Neural progenitor cell (in vitro differentiated cells): ENCODE results near the gene GGT5. TPM values are rescaled to one million over a fixed set of nuclear protein-coding genes. Genes with fewer than 3 reads are reported as not detected.
A peak's percentile ranks its signal among the peaks of the same experiment; 100 is the strongest.
"Not testable (repeated sequence)": the region's sequence is repeated elsewhere in the genome, so short reads cannot be mapped to it uniquely, and the experiment has no call there.

Source experiments
- DNase-seq: peaks from one replicate; pipeline ENCODE4 v3.0.0-alpha.2; 2016; ENCODE audit warnings: low spot score
- H2AFZ ChIP-seq: fragments of 200-600 bp; sonication (generic); replicated peaks from 2 replicates; pipeline ENCODE4 v1.6.1; 2016; ENCODE audit warnings: antibody characterized with exemption
- H3F3A ChIP-seq: fragments of 200-600 bp; sonication (generic); 2 replicates; pipeline ENCODE4 v1.6.1; 2016; ENCODE audit warnings: antibody characterized with exemption, low read depth
- H3K27ac ChIP-seq: fragments of 200-600 bp; sonication (generic); 2 replicates; pipeline ENCODE4 v1.5.1; 2016; ENCODE audit warnings: mild to moderate bottlenecking
- H3K27me3 ChIP-seq: fragments of 200-600 bp; sonication (generic); 2 replicates; pipeline ENCODE4 v1.6.1; 2016; ENCODE audit warnings: mild to moderate bottlenecking, moderate library complexity
- H3K36me3 ChIP-seq: fragments of 200-600 bp; sonication (generic); 2 replicates; pipeline ENCODE4 v1.5.1; 2016
- H3K4me1 ChIP-seq: fragments of 200-600 bp; sonication (generic); 2 replicates; pipeline ENCODE4 v1.6.1; 2016; ENCODE audit warnings: mixed run types
- H3K4me2 ChIP-seq: fragments of 200-600 bp; sonication (generic); 2 replicates; pipeline ENCODE4 v1.6.1; 2016
- H3K4me3 ChIP-seq: fragments of 200-600 bp; sonication (generic); 2 replicates; pipeline ENCODE4 v1.5.1; 2016
- H3K79me2 ChIP-seq: fragments of 200-600 bp; sonication (generic); 2 replicates; pipeline ENCODE4 v1.6.1; 2016; ENCODE audit warnings: low read depth
- H3K9ac ChIP-seq: fragments of 200-600 bp; sonication (generic); 2 replicates; pipeline ENCODE4 v1.6.1; 2016
- H3K9me3 ChIP-seq: fragments of 200-600 bp; sonication (generic); 2 replicates; pipeline ENCODE4 v1.5.1; 2016; ENCODE audit warnings: low read depth
- H4K20me1 ChIP-seq: fragments of 200-600 bp; sonication (generic); 2 replicates; pipeline ENCODE4 v1.6.1; 2016; ENCODE audit warnings: low read depth
- H3K27ac Mint-ChIP-seq: 3 replicates; pipeline ENCODE4 v1.8.0; 2021; ENCODE audit warnings: mixed read lengths
- H3K27me3 Mint-ChIP-seq: 2 replicates; pipeline ENCODE4 v1.8.0; 2022; ENCODE audit warnings: low read depth, mild to moderate bottlenecking, inconsistent platforms, moderate library complexity, mixed read lengths; ENCODE audit not compliant: insufficient read depth
- H3K36me3 Mint-ChIP-seq: 3 replicates; pipeline ENCODE4 v1.8.0; 2021; ENCODE audit warnings: mixed read lengths
- H3K4me1 Mint-ChIP-seq: 3 replicates; pipeline ENCODE4 v1.8.0; 2021; ENCODE audit warnings: mixed read lengths
- H3K4me3 Mint-ChIP-seq: 3 replicates; pipeline ENCODE4 v1.8.0; 2021; ENCODE audit warnings: mild to moderate bottlenecking, moderate library complexity, mixed read lengths
- H3K9me3 Mint-ChIP-seq: 3 replicates; pipeline ENCODE4 v1.8.0; 2020; ENCODE audit warnings: mixed read lengths
- EZH2 ChIP-seq: fragments of 200-600 bp; sonication (generic); IDR thresholded peaks from 2 replicates; pipeline ENCODE4 v1.6.1; 2017; ENCODE audit warnings: antibody characterized with exemption, mild to moderate bottlenecking, moderate library complexity
- EZH2phosphoT487 ChIP-seq: fragments of 200-600 bp; sonication (generic); IDR thresholded peaks from 2 replicates; pipeline ENCODE4 v1.6.1; 2017; ENCODE audit warnings: antibody characterized with exemption
- total RNA-seq: library from RNA; depleted of rRNA; stranded (reverse); fragments of >200 nt; gene quantifications from 2 replicates; pipeline ENCODE4 v1.2.3, GENCODE V29; 2015; ENCODE audit warnings: low replicate concordance
- TF ChIP-seq, protein P1 (sequence below): fragments of 200-600 bp; sonication (generic); IDR thresholded peaks from 2 replicates; pipeline ENCODE4 v1.5.1; 2017; ENCODE audit warnings: antibody characterized with exemption, mild to moderate bottlenecking

GGT5 gene
- total RNA-seq, 1 donor from 2014 or later: not detected

GRCh38 chr22:24247564-24248344 is 2.9 kb upstream of the GGT5 start:
- DNase-seq: peak; percentile 89
- TF ChIP-seq, protein P1, sequence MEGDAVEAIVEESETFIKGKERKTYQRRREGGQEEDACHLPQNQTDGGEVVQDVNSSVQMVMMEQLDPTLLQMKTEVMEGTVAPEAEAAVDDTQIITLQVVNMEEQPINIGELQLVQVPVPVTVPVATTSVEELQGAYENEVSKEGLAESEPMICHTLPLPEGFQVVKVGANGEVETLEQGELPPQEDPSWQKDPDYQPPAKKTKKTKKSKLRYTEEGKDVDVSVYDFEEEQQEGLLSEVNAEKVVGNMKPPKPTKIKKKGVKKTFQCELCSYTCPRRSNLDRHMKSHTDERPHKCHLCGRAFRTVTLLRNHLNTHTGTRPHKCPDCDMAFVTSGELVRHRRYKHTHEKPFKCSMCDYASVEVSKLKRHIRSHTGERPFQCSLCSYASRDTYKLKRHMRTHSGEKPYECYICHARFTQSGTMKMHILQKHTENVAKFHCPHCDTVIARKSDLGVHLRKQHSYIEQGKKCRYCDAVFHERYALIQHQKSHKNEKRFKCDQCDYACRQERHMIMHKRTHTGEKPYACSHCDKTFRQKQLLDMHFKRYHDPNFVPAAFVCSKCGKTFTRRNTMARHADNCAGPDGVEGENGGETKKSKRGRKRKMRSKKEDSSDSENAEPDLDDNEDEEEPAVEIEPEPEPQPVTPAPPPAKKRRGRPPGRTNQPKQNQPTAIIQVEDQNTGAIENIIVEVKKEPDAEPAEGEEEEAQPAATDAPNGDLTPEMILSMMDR: peak; percentile 84
- TF ChIP-seq EZH2: no peak
- Histone ChIP-seq H2AFZ (peak overlapping the region; percentile 78), H3K4me1 (peaks cover 7% of the 10 kb centered on the region), H3K9ac (no peak overlapping the region), H3K4me3 (no peak overlapping the region), H3K4me2 (no peak overlapping the region), H3K79me2 (no peaks in the 10 kb centered on the region), H3F3A (no peaks in the 10 kb centered on the region), H4K20me1 (no peaks in the 10 kb centered on the region), H3K27me3 (no peaks in the 10 kb centered on the region), H3K36me3 (no peaks in the 10 kb centered on the region), H3K9me3 (no peaks in the 10 kb centered on the region), H3K27ac (no peak overlapping the region)
- H3K4me3 Mint-ChIP-seq: no peak overlapping the region
- peaks cover 2% of the 10 kb centered on the region for H3K27me3 Mint-ChIP-seq
- no peaks in the 10 kb centered on the region for H3K9me3 Mint-ChIP-seq
- H3K27ac Mint-ChIP-seq: no peak overlapping the region
- peaks cover 13% of the 10 kb centered on the region for H3K4me1 Mint-ChIP-seq
- no peaks in the 10 kb centered on the region for H3K36me3 Mint-ChIP-seq

DNA sequence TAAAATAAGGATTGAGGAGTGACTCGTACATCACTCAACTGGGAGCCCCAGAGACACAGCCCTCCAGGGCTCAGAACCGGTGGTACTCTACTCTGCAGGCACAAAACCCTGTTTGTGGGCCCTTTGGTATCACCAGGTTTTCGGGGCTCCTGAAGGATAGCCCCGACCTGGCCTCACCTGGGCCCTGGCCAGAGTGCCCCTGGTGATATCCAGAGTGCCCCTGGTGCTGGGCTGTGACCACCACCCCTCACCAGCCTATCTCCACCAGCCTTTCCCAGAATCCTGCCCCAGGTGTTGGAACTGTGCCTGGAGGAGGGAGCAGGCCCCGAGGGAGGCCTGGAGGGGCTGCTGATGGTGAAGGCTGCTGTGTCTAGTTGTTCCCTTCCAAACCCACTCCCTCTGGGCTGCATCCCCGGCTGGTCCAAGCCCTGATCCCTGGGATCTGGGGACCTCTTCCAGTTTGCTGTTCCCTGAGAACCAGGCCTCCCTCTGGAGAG is 2.2 kb upstream of the GGT5 start:
- no peaks in the 10 kb centered on the region for H3K36me3 Mint-ChIP-seq
- DNase-seq: no peak
- H3K4me2 ChIP-seq: no peak overlapping the region
- H3K27me3 ChIP-seq: no peaks in the 10 kb centered on the region
- H3K27ac ChIP-seq: no peak overlapping the region
- no peaks in the 10 kb centered on the region for H4K20me1 ChIP-seq
- peak overlapping the region; percentile 63 for H2AFZ ChIP-seq
- H3K4me3 ChIP-seq: no peak overlapping the region
- H3K27me3 Mint-ChIP-seq: peaks cover 2% of the 10 kb centered on the region
- no peaks in the 10 kb centered on the region for H3K79me2 ChIP-seq
- H3K27ac Mint-ChIP-seq: no peak overlapping the region
- no peak overlapping the region for H3K4me3 Mint-ChIP-seq
- H3K4me1 Mint-ChIP-seq: peaks cover 16% of the 10 kb centered on the region
- no peak overlapping the region for H3K9ac ChIP-seq
- H3K9me3 Mint-ChIP-seq: no peaks in the 10 kb centered on the region
- H3K36me3 ChIP-seq: no peaks in the 10 kb centered on the region
- H3K4me1 ChIP-seq: peaks cover 7% of the 10 kb centered on the region
- H3F3A ChIP-seq: no peaks in the 10 kb centered on the region
- no peaks in the 10 kb centered on the region for H3K9me3 ChIP-seq
- no peak for TF ChIP-seq EZH2phosphoT487
- no peak for TF ChIP-seq EZH2
- TF ChIP-seq, protein P1: no peak

- H3K4me3 Mint-ChIP-seq, H3K4me2 ChIP-seq, H3K36me3 Mint-ChIP-seq: not testable (repeated sequence)
Observed at GRCh38 chr22:24245584-24246561, 991 bp upstream of the GGT5 start.

More at GRCh38 chr22:24245584-24246561, 991 bp upstream of the GGT5 start:
- H3K4me3 ChIP-seq, H3K36me3 ChIP-seq, DNase-seq, H4K20me1 ChIP-seq, H3K27ac ChIP-seq, H3F3A ChIP-seq, H3K9ac ChIP-seq, H3K9me3 Mint-ChIP-seq, H3K9me3 ChIP-seq, H3K27ac Mint-ChIP-seq, H3K79me2 ChIP-seq, H3K27me3 Mint-ChIP-seq, H2AFZ ChIP-seq, H3K4me1 ChIP-seq, H3K27me3 ChIP-seq: not testable (repeated sequence)
- peaks cover 16% of the 10 kb centered on the region for H3K4me1 Mint-ChIP-seq
